ENCODE data around the gene CCDC90B.

DNA sequence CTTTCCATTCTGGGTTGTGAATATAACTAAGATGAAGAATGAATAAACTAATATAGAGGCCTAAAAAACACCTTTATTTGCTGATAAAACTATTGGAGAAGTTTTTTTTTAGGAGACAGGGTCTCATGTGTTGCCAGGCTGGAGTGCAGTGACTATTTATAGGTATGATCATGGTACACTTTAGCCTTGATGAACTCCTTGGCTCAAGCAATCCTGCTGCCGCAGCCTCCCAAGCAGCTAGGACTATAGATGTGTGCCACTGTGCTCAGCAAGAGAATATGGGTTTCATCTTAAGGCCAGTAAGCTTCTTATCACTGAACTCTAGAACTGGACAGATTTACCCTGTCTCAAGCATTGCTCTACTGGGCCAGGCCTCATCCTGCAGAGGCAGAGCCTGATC lies 26.6 kb downstream of the CCDC90B start:
- TF ChIP-seq, protein P1, sequence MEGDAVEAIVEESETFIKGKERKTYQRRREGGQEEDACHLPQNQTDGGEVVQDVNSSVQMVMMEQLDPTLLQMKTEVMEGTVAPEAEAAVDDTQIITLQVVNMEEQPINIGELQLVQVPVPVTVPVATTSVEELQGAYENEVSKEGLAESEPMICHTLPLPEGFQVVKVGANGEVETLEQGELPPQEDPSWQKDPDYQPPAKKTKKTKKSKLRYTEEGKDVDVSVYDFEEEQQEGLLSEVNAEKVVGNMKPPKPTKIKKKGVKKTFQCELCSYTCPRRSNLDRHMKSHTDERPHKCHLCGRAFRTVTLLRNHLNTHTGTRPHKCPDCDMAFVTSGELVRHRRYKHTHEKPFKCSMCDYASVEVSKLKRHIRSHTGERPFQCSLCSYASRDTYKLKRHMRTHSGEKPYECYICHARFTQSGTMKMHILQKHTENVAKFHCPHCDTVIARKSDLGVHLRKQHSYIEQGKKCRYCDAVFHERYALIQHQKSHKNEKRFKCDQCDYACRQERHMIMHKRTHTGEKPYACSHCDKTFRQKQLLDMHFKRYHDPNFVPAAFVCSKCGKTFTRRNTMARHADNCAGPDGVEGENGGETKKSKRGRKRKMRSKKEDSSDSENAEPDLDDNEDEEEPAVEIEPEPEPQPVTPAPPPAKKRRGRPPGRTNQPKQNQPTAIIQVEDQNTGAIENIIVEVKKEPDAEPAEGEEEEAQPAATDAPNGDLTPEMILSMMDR (IDR thresholded peaks at IDR 0.05), result no peak
- TF ChIP-seq POLR2A (IDR thresholded peaks at IDR 0.05) (no peak), POLR2AphosphoS5 (IDR thresholded peaks at IDR 0.05) (no peak)
